Measurements from ENCODE around the gene STUB1.

STUB1 gene

DNA sequence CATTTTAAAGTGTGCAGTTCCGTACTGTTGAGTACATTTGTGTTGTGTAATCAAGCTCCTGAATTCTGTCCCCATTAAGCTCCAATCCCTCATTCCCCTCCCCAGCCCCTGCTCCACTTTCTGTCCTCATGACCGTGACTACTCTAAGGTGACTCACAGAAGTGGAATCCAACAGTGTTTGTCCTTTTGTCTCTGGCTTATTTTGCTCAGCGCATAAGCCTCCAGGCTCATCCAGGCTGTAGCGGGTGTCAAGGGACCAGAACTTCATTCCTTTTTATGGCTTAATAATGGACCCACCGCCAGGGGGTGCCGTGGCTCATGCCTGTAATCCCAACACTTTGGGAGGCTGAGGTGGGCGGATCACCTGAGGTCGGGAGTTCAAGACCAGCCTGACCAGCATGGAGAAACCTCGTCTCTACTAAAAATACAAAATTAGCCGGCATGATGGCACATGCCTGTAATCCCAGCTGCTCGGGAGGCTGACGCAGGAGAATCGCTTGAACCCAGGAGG lies 32.6 kb downstream of the STUB1 start:
- DNase-seq (ENCODE audit: low spot score): peak; percentile 29

DNA sequence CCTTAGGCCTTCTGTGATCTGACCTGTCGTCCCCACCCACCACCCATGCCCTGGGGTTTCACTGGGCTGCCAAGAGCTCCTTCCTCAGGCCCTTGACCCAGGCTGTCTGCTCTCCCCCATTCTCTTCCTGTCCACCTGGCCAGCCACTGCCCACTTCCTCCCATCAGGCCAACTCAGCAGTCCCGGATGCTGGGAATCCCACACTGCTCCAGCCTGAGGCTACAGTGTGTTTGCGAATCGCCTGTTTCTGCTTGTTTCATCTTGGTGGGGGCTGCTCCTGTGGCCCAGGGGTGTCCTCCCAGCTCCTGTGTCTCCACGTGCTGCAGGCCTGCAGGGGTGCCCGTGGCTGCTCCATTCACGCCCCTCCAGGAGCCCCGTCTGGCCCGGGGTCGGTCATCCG lies 33.9 kb downstream of the STUB1 start:
- DNase-seq (ENCODE audit: low spot score): no peak

DNA sequence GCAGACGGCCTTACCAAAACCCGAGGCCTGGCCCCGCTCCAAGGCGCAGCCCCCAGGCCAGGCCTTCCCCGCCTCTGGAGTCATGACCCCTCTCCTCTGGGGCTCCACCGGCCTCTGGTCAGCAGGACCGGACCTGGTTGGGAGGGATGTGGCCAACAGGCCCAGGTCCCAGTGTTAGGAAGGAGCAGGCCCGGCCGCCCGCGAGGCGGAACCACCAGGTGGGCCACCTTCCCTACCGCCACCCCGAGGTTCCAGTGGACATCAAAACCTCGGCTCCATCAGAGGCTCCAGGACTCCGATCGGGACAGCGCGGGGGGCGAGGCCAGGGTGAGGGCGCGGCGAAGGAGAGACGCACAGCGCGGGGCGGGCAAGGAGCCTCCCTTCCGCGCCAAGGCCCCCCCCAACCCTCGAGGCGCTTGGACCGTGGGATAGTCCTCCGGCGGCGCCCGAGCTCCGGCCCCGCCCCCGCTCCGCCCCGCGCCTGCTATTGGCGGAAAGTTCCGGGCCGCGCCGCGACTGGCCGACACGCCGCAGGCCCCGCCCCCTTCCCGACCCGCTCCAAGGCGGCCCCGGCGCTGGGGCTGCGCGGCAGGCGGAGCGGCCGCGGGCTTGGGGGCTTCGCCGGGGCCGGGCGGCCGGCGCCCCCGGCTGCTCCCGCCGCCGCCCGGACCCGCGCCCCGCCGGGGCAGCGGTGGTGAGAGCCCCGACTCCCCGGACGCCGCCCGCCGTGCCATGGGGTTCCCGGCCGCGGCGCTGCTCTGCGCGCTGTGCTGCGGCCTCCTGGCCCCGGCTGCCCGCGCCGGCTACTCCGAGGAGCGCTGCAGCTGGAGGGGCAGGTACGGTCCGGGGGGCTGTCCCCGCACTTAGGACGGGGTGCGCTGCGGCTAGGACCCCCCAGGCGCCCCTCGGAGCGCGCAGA lies 34.6 kb downstream of the STUB1 start, which contains the start of gene METRN:
METRN (plus strand) TSS at position 561 of the 919 bp plus-strand sequence; CDS start at position 733, 172 bp downstream.
- DNase-seq (ENCODE audit: low spot score): peak; percentile 85

GRCh38 chr16:715477-716199 lies 35.4 kb downstream of the STUB1 start:
- no peak for DNase-seq (ENCODE audit: low spot score)

DNA sequence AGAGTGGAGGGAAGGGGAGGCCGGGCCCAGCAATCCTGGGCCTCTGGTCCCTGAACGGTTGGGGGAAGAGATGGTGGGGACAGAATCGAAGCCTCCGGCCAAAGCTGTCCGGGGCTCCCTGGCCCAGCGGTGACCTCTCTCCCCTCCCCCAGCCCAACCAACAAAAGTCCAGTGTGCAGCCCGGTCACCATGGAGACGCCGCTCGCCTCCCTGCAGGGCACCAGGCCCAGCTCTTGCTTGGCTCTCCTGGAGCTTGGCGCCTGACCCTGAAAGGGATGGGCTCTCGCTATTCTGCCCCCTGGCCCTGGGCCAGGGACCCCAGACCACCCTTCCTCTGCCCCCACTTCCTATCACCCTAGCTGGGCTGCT lies 36.0 kb downstream of the STUB1 start:
- DNase-seq (ENCODE audit: low spot score): no peak

DNA sequence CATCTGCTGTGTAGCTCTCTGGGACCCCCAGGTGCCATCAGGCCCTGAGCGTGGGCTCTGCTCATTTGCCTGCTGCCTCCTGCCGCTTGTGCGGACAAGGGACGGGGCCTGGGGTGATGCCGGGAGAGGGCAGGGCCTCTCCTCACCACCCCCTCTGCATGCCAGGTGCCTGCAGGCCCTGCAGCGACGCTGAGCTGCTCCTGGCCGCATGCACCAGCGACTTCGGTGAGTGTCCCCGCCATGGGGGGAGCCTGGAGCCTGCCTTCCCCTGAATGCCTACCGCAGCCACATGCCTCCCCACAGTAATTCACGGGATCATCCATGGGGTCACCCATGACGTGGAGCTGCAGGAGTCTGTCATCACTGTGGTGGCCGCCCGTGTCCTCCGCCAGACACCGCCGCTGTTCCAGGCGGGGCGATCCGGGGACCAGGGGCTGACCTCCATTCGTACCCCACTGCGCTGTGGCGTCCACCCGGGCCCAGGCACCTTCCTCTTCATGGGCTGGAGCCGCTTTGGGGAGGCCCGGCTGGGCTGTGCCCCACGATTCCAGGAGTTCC lies 36.6 kb downstream of the STUB1 start:
- DNase-seq (ENCODE audit: low spot score): no peak

- DNase-seq (ENCODE audit: low spot score): no peak
Observed at GRCh38 chr16:717450-718245, 37.4 kb downstream of the STUB1 start.

- DNase-seq (ENCODE audit: low spot score): no peak
Observed at GRCh38 chr16:718389-718788, 38.2 kb downstream of the STUB1 start.

DNA sequence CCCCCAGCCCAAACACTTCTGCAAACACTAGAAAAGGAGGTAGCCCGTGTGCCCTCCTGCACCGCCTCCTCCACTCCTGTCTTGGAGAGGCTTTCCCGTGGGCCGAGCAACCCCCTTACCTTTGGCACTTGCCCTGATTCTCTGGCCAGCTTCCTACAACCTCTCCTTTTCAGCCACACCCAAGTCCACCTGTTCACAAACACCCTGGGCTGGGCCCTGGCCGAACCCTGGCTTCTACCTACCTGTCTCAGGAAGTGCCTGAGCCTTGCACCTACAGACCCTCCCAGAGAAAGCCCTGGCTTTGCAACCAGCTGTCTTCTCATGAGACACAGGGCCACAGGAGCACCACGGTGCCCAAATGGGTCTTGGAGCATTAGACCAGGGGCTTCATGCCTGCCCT lies 38.7 kb downstream of the STUB1 start:
- DNase-seq (ENCODE audit: low spot score): no peak

- DNase-seq (ENCODE audit: low spot score): no peak
Observed at GRCh38 chr16:719815-720446, 39.7 kb downstream of the STUB1 start.

GRCh38 chr16:720447-720989 lies 40.3 kb downstream of the STUB1 start:
- DNase-seq (ENCODE audit: low spot score): no peak

DNA sequence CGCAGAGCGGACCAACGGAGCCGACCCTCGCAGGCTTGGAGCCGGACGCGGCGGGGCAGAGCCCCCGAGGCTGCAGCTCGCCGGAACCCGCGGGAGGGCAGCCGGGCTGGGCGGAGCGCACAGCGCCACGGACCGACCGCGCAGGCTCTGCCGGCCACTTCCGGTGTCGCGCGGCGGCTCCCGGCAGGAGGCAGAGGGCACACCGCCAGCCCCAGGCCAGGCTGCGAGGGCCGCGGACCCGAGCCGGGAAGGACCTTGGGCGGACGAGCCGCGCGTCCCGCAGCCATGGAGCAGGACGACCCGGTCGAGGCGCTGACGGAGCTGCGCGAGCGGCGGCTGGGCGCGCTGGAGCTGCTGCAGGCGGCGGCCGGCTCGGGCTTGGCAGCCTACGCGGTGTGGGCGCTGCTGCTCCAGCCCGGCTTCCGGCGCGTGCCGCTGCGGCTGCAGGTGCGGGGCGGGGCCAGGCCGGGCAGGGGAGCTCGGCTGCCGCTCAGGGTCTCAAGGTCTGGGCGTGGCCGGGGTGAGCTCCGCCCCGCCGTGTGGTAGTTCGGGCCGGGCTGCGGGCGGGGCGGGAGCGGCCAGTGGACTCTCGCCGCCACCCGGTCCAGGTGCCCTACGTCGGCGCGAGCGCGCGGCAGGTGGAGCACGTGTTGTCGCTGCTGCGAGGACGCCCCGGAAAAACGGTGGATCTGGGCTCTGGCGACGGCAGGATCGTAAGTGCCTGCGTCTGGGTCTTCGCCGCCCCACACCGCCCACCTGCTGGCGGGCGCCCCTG lies 41.0 kb downstream of the STUB1 start, which contains the start of gene ANTKMT:
ANTKMT (plus strand) TSS at position 157 of the 775 bp plus-strand sequence; CDS start at position 286, 129 bp downstream.
- peak; percentile 66 for DNase-seq (ENCODE audit: low spot score)

DNA sequence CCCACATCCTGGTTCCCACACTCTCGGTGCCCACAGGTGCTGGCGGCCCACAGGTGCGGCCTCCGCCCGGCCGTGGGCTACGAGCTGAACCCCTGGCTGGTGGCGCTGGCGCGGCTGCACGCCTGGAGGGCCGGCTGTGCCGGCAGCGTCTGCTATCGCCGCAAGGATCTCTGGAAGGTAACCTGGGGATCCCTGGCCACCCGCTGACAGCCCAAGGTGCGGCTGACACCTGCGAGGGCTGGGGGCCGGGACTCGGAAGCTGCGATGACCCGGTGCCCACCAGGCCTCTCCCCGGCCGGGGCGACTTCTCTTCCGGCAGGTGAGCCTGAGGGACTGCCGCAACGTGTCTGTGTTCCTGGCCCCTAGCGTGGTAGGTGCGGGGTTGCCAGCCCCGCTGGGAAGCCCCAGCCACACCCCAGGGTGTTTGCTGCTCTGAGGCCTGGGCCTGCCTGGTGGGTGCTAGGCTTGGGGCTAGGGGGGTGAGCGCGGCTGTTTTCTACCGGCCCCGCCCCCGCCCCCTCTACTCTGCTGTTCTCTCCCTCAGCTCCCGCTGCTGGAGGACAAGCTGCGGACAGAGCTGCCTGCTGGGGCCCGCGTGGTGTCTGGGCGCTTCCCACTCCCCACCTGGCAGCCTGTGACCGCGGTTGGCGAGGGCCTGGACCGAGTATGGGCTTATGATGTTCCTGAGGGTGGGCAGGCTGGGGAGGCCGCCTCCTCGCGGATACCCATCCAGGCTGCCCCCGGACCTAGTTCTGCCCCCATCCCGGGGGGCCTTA lies 41.7 kb downstream of the STUB1 start:
- no peak for DNase-seq (ENCODE audit: low spot score)

- no peak for DNase-seq (ENCODE audit: low spot score)
Observed at GRCh38 chr16:722835-723633, 42.8 kb downstream of the STUB1 start.

- no peak for DNase-seq (ENCODE audit: low spot score)
Observed at GRCh38 chr16:723695-724094, 43.5 kb downstream of the STUB1 start.

DNA sequence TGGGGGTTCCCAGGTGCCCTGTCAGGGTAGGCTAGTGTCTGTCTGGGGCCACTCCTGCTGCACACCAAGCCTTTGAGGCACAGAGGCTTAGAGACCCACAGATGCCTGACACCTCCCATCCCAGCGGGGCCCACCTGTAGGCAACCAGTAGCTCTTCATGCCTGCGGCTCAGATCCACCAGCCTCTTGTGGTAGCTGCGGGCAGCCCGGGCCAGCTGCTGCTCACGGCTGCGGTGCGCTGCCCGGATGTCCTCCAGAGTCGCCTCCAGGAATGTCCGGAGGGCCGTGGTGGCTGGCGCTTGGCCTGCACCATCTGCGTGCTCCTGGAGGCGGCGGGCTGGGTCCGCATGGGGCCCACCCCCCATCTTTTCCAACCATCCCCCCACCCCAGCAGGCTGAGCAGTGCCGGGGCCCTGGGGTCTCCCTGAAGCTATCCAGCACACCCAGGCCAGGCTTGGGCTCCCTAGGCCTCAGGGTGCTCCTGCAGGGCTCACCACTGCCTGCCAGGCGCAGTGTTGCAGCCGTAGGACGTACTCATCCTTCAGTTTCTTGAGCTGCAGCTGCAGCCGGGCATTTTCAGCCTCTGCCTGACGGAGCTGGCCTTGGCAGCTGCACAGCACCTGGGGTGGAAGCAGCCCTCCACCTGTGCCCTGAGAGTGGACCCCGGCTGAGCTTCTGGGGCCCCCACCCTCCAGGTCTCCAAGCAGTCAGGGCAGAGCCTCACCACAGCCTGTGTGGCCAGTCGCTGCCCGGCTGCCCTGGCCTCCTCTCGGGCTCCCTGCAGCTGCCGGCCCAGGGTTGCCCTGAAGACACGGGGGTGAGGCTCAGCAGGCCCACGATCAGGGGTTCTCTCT lies 44.2 kb downstream of the STUB1 start:
- DNase-seq (ENCODE audit: low spot score): no peak

GRCh38 chr16:725041-725376 lies 44.8 kb downstream of the STUB1 start:
- DNase-seq (ENCODE audit: low spot score): no peak
